HepG2 (cell line): Measurements from ENCODE around the gene MYO18B. TPM values are rescaled to one million over a fixed set of nuclear protein-coding genes. Genes with fewer than 3 reads are reported as not detected.

Experiments used
- E2F2 ChIP-seq: sonication (generic); formaldehyde crosslinking; IDR thresholded peaks from 2 replicates; pipeline ENCODE4 v1.4.0; 2020; ENCODE audit warnings: missing genetic modification reagents, borderline replicate concordance
- ELK4 ChIP-seq: sonication (generic); formaldehyde crosslinking; IDR thresholded peaks from 2 replicates; pipeline ENCODE4 v1.9.0; 2021; ENCODE audit warnings: missing genetic modification reagents, borderline replicate concordance
- HNF1A ChIP-seq, 2 experiments: sonication (generic) in 1 of 2; formaldehyde crosslinking in 1 of 2; IDR thresholded peaks; 2 replicates each; pipeline versions ENCODE4 v1.4.0 to v1.6.1; 2016 to 2020; ENCODE audit warnings: borderline replicate concordance in 1 of 2, low read depth in 1 of 2, mild to moderate bottlenecking in 1 of 2, missing genetic modification reagents in 1 of 2
- HOXA5 ChIP-seq: sonication (generic); formaldehyde crosslinking; IDR thresholded peaks from 2 replicates; pipeline ENCODE4 v1.4.0; 2020; ENCODE audit warnings: missing genetic modification reagents
- MYPOP ChIP-seq: sonication (generic); formaldehyde crosslinking; IDR thresholded peaks from 2 replicates; pipeline ENCODE4 v1.8.1; 2023; ENCODE audit warnings: mild to moderate bottlenecking, moderate library complexity, missing genetic modification reagents
- NR2F2 ChIP-seq: IDR thresholded peaks from 2 replicates; pipeline ENCODE4 v1.6.1; 2012; ENCODE audit warnings: low read depth, inconsistent platforms, borderline replicate concordance
- RNF2 ChIP-seq: fragments of 450-650 bp; conservative IDR thresholded peaks from 2 replicates; pipeline ENCODE4 v1.6.1; 2016; ENCODE audit warnings: low read depth
- SMAD9 ChIP-seq: sonication (generic); formaldehyde crosslinking; IDR thresholded peaks from 2 replicates; pipeline ENCODE4 v1.5.1; 2020; ENCODE audit warnings: mild to moderate bottlenecking, missing genetic modification reagents
- TBX2 ChIP-seq: sonication (generic); formaldehyde crosslinking; IDR thresholded peaks from 2 replicates; pipeline ENCODE4 v1.5.0; 2020; ENCODE audit warnings: missing genetic modification reagents, mild to moderate bottlenecking, borderline replicate concordance
- ZBTB20 ChIP-seq: sonication (generic); formaldehyde crosslinking; IDR thresholded peaks from 2 replicates; pipeline ENCODE4 v1.8.1; 2023; ENCODE audit warnings: missing genetic modification reagents, low read depth, mild to moderate bottlenecking, borderline replicate concordance
- ZFAT ChIP-seq: sonication (generic); formaldehyde crosslinking; conservative IDR thresholded peaks from 2 replicates; pipeline ENCODE4 v1.8.1; 2023; ENCODE audit warnings: missing genetic modification reagents, inconsistent platforms
- ZNF121 ChIP-seq: sonication (generic); formaldehyde crosslinking; IDR thresholded peaks from 2 replicates; pipeline ENCODE4 v1.5.0; 2020; ENCODE audit warnings: mild to moderate bottlenecking, missing genetic modification reagents
- ZNF142 ChIP-seq: sonication (generic); formaldehyde crosslinking; IDR thresholded peaks from 2 replicates; pipeline ENCODE4 v1.4.0; 2020; ENCODE audit warnings: missing genetic modification reagents
- ZNF224 ChIP-seq: sonication (generic); formaldehyde crosslinking; IDR thresholded peaks from 2 replicates; pipeline ENCODE4 v1.5.0; 2020; ENCODE audit warnings: mild to moderate bottlenecking, missing genetic modification reagents
- ZNF747 ChIP-seq: sonication (generic); formaldehyde crosslinking; IDR thresholded peaks from 2 replicates; pipeline ENCODE4 v1.8.1; 2023; ENCODE audit warnings: missing genetic modification reagents, mild to moderate bottlenecking, borderline replicate concordance
- ZNF83 ChIP-seq: sonication (generic); formaldehyde crosslinking; IDR thresholded peaks from 2 replicates; pipeline ENCODE4 v1.4.0; 2020; ENCODE audit warnings: missing genetic modification reagents, mild to moderate bottlenecking, borderline replicate concordance
- polyA plus RNA-seq, 8 experiments: library from polyadenylated mRNA; depleted of rRNA in 3 of 8; stranded (reverse) in 7 of 8; unstranded in 1 of 8; fragments of >200 nt; fragmentation: Illumina TruSeq in 4 of 8; extraction: Trizol in 4 of 8; gene quantifications; 2 replicates each; pipeline versions ENCODE4 v1.2.1 to v1.2.3, GENCODE V29; 2011 to 2016; ENCODE audit warnings: low read depth in 4 of 8, missing spikeins in 1 of 8, mixed read lengths in 1 of 8; ENCODE audit not compliant: insufficient read depth in 1 of 8
- total RNA-seq, 5 experiments: library from RNA; depleted of rRNA; stranded (reverse); fragments of >200 nt; fragmentation: Illumina TruSeq; extraction: Trizol; gene quantifications; 2 replicates each; pipeline ENCODE4 v1.2.3, GENCODE V29; 2016; ENCODE audit warnings: low read depth in 1 of 5

The MYO18B gene
- total and polyA plus RNA-seq, 2 of the 13 experiments (the other 11 are each of a cell fraction or from before 2014, with no cell fraction given): 0.01 TPM; not detected in 1

- TF ChIP-seq NR2F2: 0 out of 2 replicates have a peak, but pooled peaks have one; percentile 65
- TF ChIP-seq ELK4 (CRISPR knock-in tag): no peak
- no peak for TF ChIP-seq ZNF142 (CRISPR knock-in tag)
- TF ChIP-seq ZFAT (CRISPR knock-in tag): no peak
- peak; percentile 29; the same call in 1 of the 2 replicates for TF ChIP-seq HNF1A (IDR thresholded peaks at IDR 0.05; ENCODE audit: low read depth)
- no peak for TF ChIP-seq HNF1A (CRISPR knock-in tag; IDR thresholded peaks at IDR 0.05; ENCODE audit: borderline replicate concordance)
- TF ChIP-seq ZNF224 (CRISPR knock-in tag): no peak
- TF ChIP-seq E2F2 (CRISPR knock-in tag): no peak
- no peak for TF ChIP-seq ZNF83 (CRISPR knock-in tag)
- peak; percentile 62; the same call in 1 of the 2 replicates for TF ChIP-seq HOXA5 (CRISPR knock-in tag)
- peak; percentile 54; the same call in 1 of the 2 replicates for TF ChIP-seq TBX2 (CRISPR knock-in tag)
- no peak for TF ChIP-seq SMAD9 (CRISPR knock-in tag)
- no peak for TF ChIP-seq ZNF747 (CRISPR knock-in tag)
- no peak for TF ChIP-seq MYPOP
- no peak for TF ChIP-seq ZNF121 (CRISPR knock-in tag)
- no peak for TF ChIP-seq RNF2
- no peak for TF ChIP-seq ZBTB20 (CRISPR knock-in tag)
Measured at GRCh38 chr22:25953919-25954318, 211.9 kb downstream of the MYO18B start (continued).
